ENCODE data around the gene COX18.

GRCh38 chr4:73099143-73099542, 29.6 kb upstream of the COX18 start:
- TF ChIP-seq CTCF (conservative IDR thresholded peaks at IDR 0.05; ENCODE audit: low read depth in 2 of 2), result no peak
- no peak for TF ChIP-seq EZH2 (IDR thresholded peaks at IDR 0.05; ENCODE audit: low read depth, unreplicated experiment)
- TF ChIP-seq, protein P1, sequence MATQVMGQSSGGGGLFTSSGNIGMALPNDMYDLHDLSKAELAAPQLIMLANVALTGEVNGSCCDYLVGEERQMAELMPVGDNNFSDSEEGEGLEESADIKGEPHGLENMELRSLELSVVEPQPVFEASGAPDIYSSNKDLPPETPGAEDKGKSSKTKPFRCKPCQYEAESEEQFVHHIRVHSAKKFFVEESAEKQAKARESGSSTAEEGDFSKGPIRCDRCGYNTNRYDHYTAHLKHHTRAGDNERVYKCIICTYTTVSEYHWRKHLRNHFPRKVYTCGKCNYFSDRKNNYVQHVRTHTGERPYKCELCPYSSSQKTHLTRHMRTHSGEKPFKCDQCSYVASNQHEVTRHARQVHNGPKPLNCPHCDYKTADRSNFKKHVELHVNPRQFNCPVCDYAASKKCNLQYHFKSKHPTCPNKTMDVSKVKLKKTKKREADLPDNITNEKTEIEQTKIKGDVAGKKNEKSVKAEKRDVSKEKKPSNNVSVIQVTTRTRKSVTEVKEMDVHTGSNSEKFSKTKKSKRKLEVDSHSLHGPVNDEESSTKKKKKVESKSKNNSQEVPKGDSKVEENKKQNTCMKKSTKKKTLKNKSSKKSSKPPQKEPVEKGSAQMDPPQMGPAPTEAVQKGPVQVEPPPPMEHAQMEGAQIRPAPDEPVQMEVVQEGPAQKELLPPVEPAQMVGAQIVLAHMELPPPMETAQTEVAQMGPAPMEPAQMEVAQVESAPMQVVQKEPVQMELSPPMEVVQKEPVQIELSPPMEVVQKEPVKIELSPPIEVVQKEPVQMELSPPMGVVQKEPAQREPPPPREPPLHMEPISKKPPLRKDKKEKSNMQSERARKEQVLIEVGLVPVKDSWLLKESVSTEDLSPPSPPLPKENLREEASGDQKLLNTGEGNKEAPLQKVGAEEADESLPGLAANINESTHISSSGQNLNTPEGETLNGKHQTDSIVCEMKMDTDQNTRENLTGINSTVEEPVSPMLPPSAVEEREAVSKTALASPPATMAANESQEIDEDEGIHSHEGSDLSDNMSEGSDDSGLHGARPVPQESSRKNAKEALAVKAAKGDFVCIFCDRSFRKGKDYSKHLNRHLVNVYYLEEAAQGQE (IDR thresholded peaks at IDR 0.05; ENCODE audit: unreplicated experiment), result no peak
- no peak for TF ChIP-seq EZH2phosphoT487 (IDR thresholded peaks at IDR 0.05; ENCODE audit: unreplicated experiment)
